ENCODE data around the gene ORAI1. TPM values are rescaled to one million over a fixed set of nuclear protein-coding genes. Genes with fewer than 3 reads are reported as not detected.

Gene ORAI1
- polyA plus RNA-seq, 1 donor (not counting 4 experiments of a cell fraction or from before 2014, with no cell fraction given), result 17.1 TPM

DNA sequence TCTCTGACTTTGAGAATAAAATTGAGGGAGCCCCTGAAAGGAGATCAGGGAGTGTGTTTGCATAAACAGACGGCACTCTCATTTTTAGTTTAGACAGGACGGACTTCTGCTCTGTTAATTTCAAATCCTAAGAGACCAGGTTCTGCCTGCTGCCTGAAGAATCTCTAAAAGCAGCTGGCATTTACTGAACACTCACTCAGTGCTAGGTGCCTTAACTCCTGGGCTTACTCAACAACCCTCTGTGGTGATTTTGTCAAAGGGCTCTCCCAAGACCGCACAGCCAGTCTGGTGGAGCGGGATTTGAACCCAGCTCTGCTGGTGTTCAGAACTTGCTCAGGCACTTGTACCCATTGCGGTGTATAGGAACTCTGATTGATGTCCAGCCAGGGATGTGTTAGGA lies 2.2 kb downstream of the ORAI1 start:
- dilution Hi-C loops (cut with MboI; ENCODE audit: extremely low pct_ligation_motif_present, low sequenced_read_pairs), result no loop called here
- H3K36me3 ChIP-seq (ENCODE audit: control insufficient read depth in 2 of 2, extremely low read depth in 1 of 2, insufficient read depth in 2 of 2, low read length in 2 of 2), result peaks cover 1 to 5% of the 10 kb centered on the region in 2 experiments
- H3K79me2 ChIP-seq (ENCODE audit: control insufficient read depth, insufficient read depth, low read length), result peaks cover 45% of the 10 kb centered on the region
- DNase-seq (ENCODE audit: low read depth, low spot score) (no peak), FAIRE-seq (no peak)
- H2AFZ ChIP-seq (ENCODE audit: control insufficient read depth, low read length), result no peak overlapping the region
- peak overlapping the region; percentile 74 for H3K4me2 ChIP-seq (ENCODE audit: control insufficient read depth, extremely low read depth, insufficient read depth, low read depth, low read length)
- H3K9me3 ChIP-seq (ENCODE audit: control insufficient read depth, low read depth, low read length), result no peaks in the 10 kb centered on the region
- peaks cover 46% of the 10 kb centered on the region for H3K4me1 ChIP-seq (ENCODE audit: control insufficient read depth, extremely low read depth, insufficient read depth, low read length)
- H3K9me1 ChIP-seq (ENCODE audit: control insufficient read depth, extremely low read depth, insufficient read depth, low read length), result no peaks in the 10 kb centered on the region
- TF ChIP-seq EZH2 (IDR thresholded peaks at IDR 0.05; ENCODE audit: low read length), result no peak
- TF ChIP-seq, protein P1, sequence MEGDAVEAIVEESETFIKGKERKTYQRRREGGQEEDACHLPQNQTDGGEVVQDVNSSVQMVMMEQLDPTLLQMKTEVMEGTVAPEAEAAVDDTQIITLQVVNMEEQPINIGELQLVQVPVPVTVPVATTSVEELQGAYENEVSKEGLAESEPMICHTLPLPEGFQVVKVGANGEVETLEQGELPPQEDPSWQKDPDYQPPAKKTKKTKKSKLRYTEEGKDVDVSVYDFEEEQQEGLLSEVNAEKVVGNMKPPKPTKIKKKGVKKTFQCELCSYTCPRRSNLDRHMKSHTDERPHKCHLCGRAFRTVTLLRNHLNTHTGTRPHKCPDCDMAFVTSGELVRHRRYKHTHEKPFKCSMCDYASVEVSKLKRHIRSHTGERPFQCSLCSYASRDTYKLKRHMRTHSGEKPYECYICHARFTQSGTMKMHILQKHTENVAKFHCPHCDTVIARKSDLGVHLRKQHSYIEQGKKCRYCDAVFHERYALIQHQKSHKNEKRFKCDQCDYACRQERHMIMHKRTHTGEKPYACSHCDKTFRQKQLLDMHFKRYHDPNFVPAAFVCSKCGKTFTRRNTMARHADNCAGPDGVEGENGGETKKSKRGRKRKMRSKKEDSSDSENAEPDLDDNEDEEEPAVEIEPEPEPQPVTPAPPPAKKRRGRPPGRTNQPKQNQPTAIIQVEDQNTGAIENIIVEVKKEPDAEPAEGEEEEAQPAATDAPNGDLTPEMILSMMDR (optimal IDR thresholded peaks at IDR 0.05 in 1 of 3, IDR thresholded peaks at IDR 0.05 in 1 of 3, conservative IDR thresholded peaks at IDR 0.05 in 1 of 3; ENCODE audit: extremely low read depth in 1 of 3, insufficient read depth in 2 of 3, low read length in 3 of 3), result no peak
- H3K27me3 ChIP-seq (ENCODE audit: control insufficient read depth, extremely low read depth, insufficient read depth, low read length), result no peaks in the 10 kb centered on the region
- H3K9ac ChIP-seq (ENCODE audit: control insufficient read depth, extremely low read depth, insufficient read depth, low read length), result peak overlapping the region; percentile 86
- no peaks in the 10 kb centered on the region for H4K20me1 ChIP-seq (ENCODE audit: control insufficient read depth, extremely low read depth, insufficient read depth, low read length)
- peak overlapping the region; percentile 85 for H3K27ac ChIP-seq (ENCODE audit: control insufficient read depth, insufficient read depth, low read length)
- H3K4me3 ChIP-seq (ENCODE audit: control insufficient read depth in 2 of 3, extremely low read depth in 1 of 3, insufficient read depth in 2 of 3, low read depth in 1 of 3, low read length in 3 of 3), result peak overlapping the region in 2 of 3 experiments; percentile 74 to 84

GRCh38 chr12:121630791-121631355 lies 4.5 kb downstream of the ORAI1 start:
- no peak for FAIRE-seq
- no peak overlapping the region for H3K4me3 ChIP-seq (ENCODE audit: control insufficient read depth in 2 of 3, extremely low read depth in 1 of 3, insufficient read depth in 2 of 3, low read depth in 1 of 3, low read length in 3 of 3)
- no peak for DNase-seq (ENCODE audit: low read depth, low spot score)
- TF ChIP-seq, protein P1 (optimal IDR thresholded peaks at IDR 0.05 in 1 of 3, IDR thresholded peaks at IDR 0.05 in 1 of 3, conservative IDR thresholded peaks at IDR 0.05 in 1 of 3; ENCODE audit: extremely low read depth in 1 of 3, insufficient read depth in 2 of 3, low read length in 3 of 3), result no peak
- no peak for TF ChIP-seq EZH2 (IDR thresholded peaks at IDR 0.05; ENCODE audit: low read length)
- no peaks in the 10 kb centered on the region for H3K27me3 ChIP-seq (ENCODE audit: control insufficient read depth, extremely low read depth, insufficient read depth, low read length)
- H3K9me3 ChIP-seq (ENCODE audit: control insufficient read depth, low read depth, low read length), result no peaks in the 10 kb centered on the region
- peaks cover 46% of the 10 kb centered on the region for H3K4me1 ChIP-seq (ENCODE audit: control insufficient read depth, extremely low read depth, insufficient read depth, low read length)
- H3K79me2 ChIP-seq (ENCODE audit: control insufficient read depth, insufficient read depth, low read length), result peaks cover 55% of the 10 kb centered on the region
- H3K36me3 ChIP-seq (ENCODE audit: control insufficient read depth in 2 of 2, extremely low read depth in 1 of 2, insufficient read depth in 2 of 2, low read length in 2 of 2), result peaks cover 1 to 5% of the 10 kb centered on the region in 2 experiments
- no peaks in the 10 kb centered on the region for H4K20me1 ChIP-seq (ENCODE audit: control insufficient read depth, extremely low read depth, insufficient read depth, low read length)
- H3K4me2 ChIP-seq (ENCODE audit: control insufficient read depth, extremely low read depth, insufficient read depth, low read depth, low read length), result no peak overlapping the region
- H3K9ac ChIP-seq (ENCODE audit: control insufficient read depth, extremely low read depth, insufficient read depth, low read length), result no peak overlapping the region
- no peak overlapping the region for H3K27ac ChIP-seq (ENCODE audit: control insufficient read depth, insufficient read depth, low read length)
- no peak overlapping the region for H2AFZ ChIP-seq (ENCODE audit: control insufficient read depth, low read length)
- dilution Hi-C loops (cut with MboI; ENCODE audit: extremely low pct_ligation_motif_present, low sequenced_read_pairs), result no loop called here
- no peaks in the 10 kb centered on the region for H3K9me1 ChIP-seq (ENCODE audit: control insufficient read depth, extremely low read depth, insufficient read depth, low read length)
